NT2/D1 (cell line): ENCODE measurements around the gene LRP5.

ENCODE experiments used
- SUZ12 ChIP-seq: IDR thresholded peaks from 2 replicates; pipeline ENCODE4 v1.6.1; 2011; ENCODE audit not compliant: insufficient read length, insufficient read depth; ENCODE audit errors: extremely low read depth
- ZNF274 ChIP-seq: IDR thresholded peaks from 2 replicates; pipeline ENCODE4 v1.6.1; 2011; ENCODE audit warnings: mild to moderate bottlenecking, low read depth, low read length

DNA sequence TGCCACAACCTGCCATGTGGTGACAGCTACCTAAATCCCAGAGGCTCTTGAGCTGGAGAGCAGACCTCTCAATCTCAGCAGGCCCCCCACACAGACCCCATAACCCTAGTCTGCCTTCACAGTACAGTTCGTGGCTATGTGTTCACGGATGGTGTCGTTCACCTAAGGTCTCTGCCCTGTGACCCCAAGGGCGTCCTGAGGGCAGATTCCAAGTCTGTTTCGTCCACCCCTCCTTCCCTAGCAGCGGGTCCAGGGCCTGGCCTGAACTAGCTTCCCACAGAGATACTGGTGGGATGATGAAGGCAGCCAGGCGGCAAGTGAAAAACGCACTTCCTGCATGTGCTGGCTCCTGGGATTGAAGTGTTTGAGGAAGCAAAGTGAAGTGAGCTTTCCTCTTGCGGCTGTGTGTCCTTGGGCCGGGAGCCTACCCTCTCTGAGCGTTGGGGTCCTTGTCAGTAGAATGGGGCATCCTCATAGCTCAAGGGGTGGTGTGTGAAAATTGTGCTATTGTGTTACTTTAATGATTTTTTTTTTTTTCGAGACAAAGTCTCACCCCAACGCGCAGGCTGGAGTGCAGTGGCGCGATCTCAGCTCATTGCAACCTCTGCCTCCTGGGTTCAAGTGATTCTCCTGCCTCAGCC is 70.1 kb downstream of the LRP5 start:
- TF ChIP-seq ZNF274, result no peak
- TF ChIP-seq SUZ12, result no peak
